CD14-positive monocyte (primary cell): Measurements from ENCODE around the gene RPS2. TPM values are rescaled to one million over a fixed set of nuclear protein-coding genes. Genes with fewer than 3 reads are reported as not detected.

Source experiments
- DNase-seq, 3 donors: peaks; one replicate each; pipeline ENCODE4 v3.0.0-alpha.2; 2011 to 2022
- H2AFZ ChIP-seq: 2 replicates; pipeline ENCODE4 v1.6.0; 2012; ENCODE audit warnings: mild to moderate bottlenecking, low read depth, low read length, inconsistent platforms; ENCODE audit not compliant: insufficient read depth, poor library complexity, severe bottlenecking
- H3K27ac ChIP-seq, 2 donors: 1 replicate in 1 of 2; 2 replicates in 1 of 2; pipeline ENCODE4 v1.5.1; 2012 to 2013; ENCODE audit warnings: low read length in 2 of 2, control low read depth in 1 of 2, inconsistent platforms in 1 of 2, low read depth in 1 of 2, mild to moderate bottlenecking in 1 of 2
- H3K27me3 ChIP-seq, 2 donors: one replicate each; pipeline versions ENCODE4 v1.6.0 to v1.6.1; 2011 to 2013; ENCODE audit warnings: low read length in 2 of 2; ENCODE audit not compliant: control insufficient read depth in 2 of 2, insufficient read depth in 2 of 2
- H3K36me3 ChIP-seq, 2 donors: replicated peaks in 1 of 2; 1 replicate in 1 of 2; 2 replicates in 1 of 2; pipeline versions ENCODE4 v1.5.1 to v1.6.1; 2012 to 2013; ENCODE audit warnings: low read length in 2 of 2, control low read depth in 1 of 2, inconsistent platforms in 1 of 2, mild to moderate bottlenecking in 1 of 2; ENCODE audit not compliant: insufficient read depth in 2 of 2, control insufficient read depth in 1 of 2
- H3K4me1 ChIP-seq, 2 donors: 1 replicate in 1 of 2; 2 replicates in 1 of 2; pipeline versions ENCODE4 v1.5.1 to v1.6.1; 2012 to 2013; ENCODE audit warnings: low read length in 2 of 2, control low read depth in 1 of 2, inconsistent platforms in 1 of 2, mild to moderate bottlenecking in 1 of 2, moderate library complexity in 1 of 2; ENCODE audit not compliant: insufficient read depth in 2 of 2, control insufficient read depth in 1 of 2
- H3K4me2 ChIP-seq: replicated peaks from 2 replicates; pipeline ENCODE3; 2012; ENCODE audit warnings: low read length, moderate library complexity, mild to moderate bottlenecking; ENCODE audit not compliant: poor library complexity, severe bottlenecking; ENCODE audit errors: extremely low read depth
- H3K4me3 ChIP-seq, 3 experiments: fragments of 200-600 bp in 1 of 3; sonication (generic) in 1 of 3; replicated peaks in 1 of 3; 1 replicate in 2 of 3; 2 replicates in 1 of 3; pipeline ENCODE4 v1.5.1; 2011 to 2013; ENCODE audit warnings: low read length in 3 of 3, mild to moderate bottlenecking in 3 of 3, control low read depth in 2 of 3, low read depth in 2 of 3, inconsistent platforms in 1 of 3, moderate library complexity in 1 of 3
- H3K79me2 ChIP-seq: 2 replicates; pipeline ENCODE4 v1.6.0; 2012; ENCODE audit warnings: mild to moderate bottlenecking, control low read depth, inconsistent platforms, low read length, moderate library complexity; ENCODE audit not compliant: insufficient read depth
- H3K9ac ChIP-seq: 2 replicates; pipeline ENCODE4 v1.6.0; 2017; ENCODE audit warnings: low read length, mild to moderate bottlenecking; ENCODE audit not compliant: insufficient read depth, poor library complexity, severe bottlenecking
- H3K9me3 ChIP-seq, 2 donors: replicated peaks in 1 of 2; 1 replicate in 1 of 2; 2 replicates in 1 of 2; pipeline versions ENCODE4 v1.5.1 to v1.6.1; 2012 to 2013; ENCODE audit warnings: low read length in 2 of 2, control low read depth in 1 of 2; ENCODE audit not compliant: control insufficient read depth in 1 of 2, insufficient read depth in 1 of 2
- H4K20me1 ChIP-seq: 2 replicates; pipeline ENCODE4 v1.6.0; 2012; ENCODE audit warnings: mild to moderate bottlenecking, low read length, control low read depth, moderate library complexity; ENCODE audit not compliant: insufficient read depth
- H3K27ac Mint-ChIP-seq, 7 donors: one replicate each; pipeline ENCODE4 v1.8.0; 2020; ENCODE audit warnings: mild to moderate bottlenecking in 7 of 7, mixed read lengths in 7 of 7, moderate library complexity in 6 of 7, inconsistent platforms in 2 of 7
- H3K27me3 Mint-ChIP-seq, 3 donors: one replicate each; pipeline ENCODE4 v1.8.0; 2021 to 2022; ENCODE audit warnings: low read depth in 3 of 3, mild to moderate bottlenecking in 3 of 3, mixed read lengths in 3 of 3, moderate library complexity in 3 of 3, inconsistent platforms in 1 of 3
- H3K36me3 Mint-ChIP-seq, 2 donors: one replicate each; pipeline ENCODE4 v1.8.0; 2020; ENCODE audit warnings: mixed read lengths in 2 of 2, inconsistent platforms in 1 of 2, mild to moderate bottlenecking in 1 of 2
- H3K4me1 Mint-ChIP-seq: one replicate; pipeline ENCODE4 v1.8.0; 2020; ENCODE audit warnings: mild to moderate bottlenecking, mixed read lengths
- H3K4me3 Mint-ChIP-seq, 2 donors: one replicate each; pipeline ENCODE4 v1.8.0; 2020; ENCODE audit warnings: mild to moderate bottlenecking in 2 of 2, mixed read lengths in 2 of 2, moderate library complexity in 1 of 2
- H3K9me3 Mint-ChIP-seq, 7 donors: one replicate each; pipeline ENCODE4 v1.8.0; 2020 to 2022; ENCODE audit warnings: mixed read lengths in 7 of 7, mild to moderate bottlenecking in 6 of 7, moderate library complexity in 6 of 7, inconsistent platforms in 2 of 7
- CTCF ChIP-seq: fragments of 200-600 bp; IDR thresholded peaks from one replicate; pipeline ENCODE4 v1.8.0; 2022; ENCODE audit warnings: antibody characterized with exemption, mild to moderate bottlenecking
- WGBS: methylation state at CpG from one replicate; pipeline ENCODE4 v1.1.5; 2013; ENCODE audit warnings: missing lambda C conversion rate; ENCODE audit not compliant: insufficient coverage; 5-methylcytosine and 5-hydroxymethylcytosine counted together
- intact Hi-C, 2 donors: fragments of 100-400 bp; cut with micrococcal nuclease; formaldehyde crosslinking; loops; one replicate each; pipeline versions ENCODE4 v1.15.0 to v1.15.1; 2023
- polyA plus RNA-seq, 3 donors: library from polyadenylated mRNA; depleted of rRNA in 1 of 3; unstranded in 2 of 3; stranded (reverse) in 1 of 3; fragments of 300-500 nt in 2 of 3; fragments of >200 nt in 1 of 3; fragmentation: Illumina TruSeq in 2 of 3; gene quantifications; 1 replicate in 2 of 3; 2 replicates in 1 of 3; pipeline ENCODE4 v1.2.3, GENCODE V29; 2012 to 2021

Gene RPS2
- polyA plus RNA-seq, 3 donors, result 1,849 to 2,136 (median 1,893) TPM

- Histone ChIP-seq H2AFZ (no peak overlapping the region), H3K4me2 (no peak overlapping the region), H3K9ac (no peak overlapping the region), H3K4me1 (peaks cover 3 to 4% of the 10 kb centered on the region in 2 donors), H3K27me3 (no peaks in the 10 kb centered on the region), H3K36me3 (peaks cover 52 to 69% of the 10 kb centered on the region in 2 donors), H3K4me3 (no peak overlapping the region), H3K79me2 (peaks cover 7% of the 10 kb centered on the region), H4K20me1 (peaks cover 21% of the 10 kb centered on the region), H3K9me3 (no peaks in the 10 kb centered on the region), H3K27ac (no peak overlapping the region)
- Mint-ChIP-seq H3K27me3 (no peaks in the 10 kb centered on the region), H3K36me3 (peaks cover 47 to 59% of the 10 kb centered on the region in 2 donors), H3K9me3 (no peaks in the 10 kb centered on the region), H3K4me1 (peaks cover 2% of the 10 kb centered on the region), H3K27ac (no peak overlapping the region), H3K4me3 (no peak overlapping the region)
- no peak for TF ChIP-seq CTCF
- 96% methylated on average over 32 of the region's 39 CpGs for WGBS
- intact Hi-C loops, result no loop called here
- DNase-seq, result no peak
Measured at GRCh38 chr16:1998852-1999801, 34.5 kb upstream of the RPS2 start.

GRCh38 chr16:1998360-1998835, 33.8 kb upstream of the RPS2 start:
- Histone ChIP-seq H3K79me2 (peaks cover 2% of the 10 kb centered on the region), H3K36me3 (peaks cover 52 to 67% of the 10 kb centered on the region in 2 donors), H2AFZ (no peak overlapping the region), H3K4me3 (no peak overlapping the region), H4K20me1 (peaks cover 14% of the 10 kb centered on the region), H3K9me3 (no peaks in the 10 kb centered on the region), H3K27ac (no peak overlapping the region), H3K27me3 (no peaks in the 10 kb centered on the region), H3K4me2 (no peak overlapping the region), H3K4me1 (no peaks in the 10 kb centered on the region), H3K9ac (no peak overlapping the region)
- 96% methylated on average over 24 of the region's 27 CpGs for WGBS
- intact Hi-C loops, result no loop called here
- H3K36me3 Mint-ChIP-seq, result peaks cover 47 to 59% of the 10 kb centered on the region in 2 donors
- H3K4me1 Mint-ChIP-seq, result peaks cover 1% of the 10 kb centered on the region
- H3K27me3 Mint-ChIP-seq, result peaks cover 0 to 4% (median 0%) of the 10 kb centered on the region in 3 donors
- no peak for TF ChIP-seq CTCF
- H3K27ac Mint-ChIP-seq, result no peak overlapping the region
- no peak overlapping the region for H3K4me3 Mint-ChIP-seq
- peaks cover 0 to 1% (median 0%) of the 10 kb centered on the region in 7 donors for H3K9me3 Mint-ChIP-seq
- DNase-seq, result no peak
